ENCODE data around the gene ERICH6.

DNA sequence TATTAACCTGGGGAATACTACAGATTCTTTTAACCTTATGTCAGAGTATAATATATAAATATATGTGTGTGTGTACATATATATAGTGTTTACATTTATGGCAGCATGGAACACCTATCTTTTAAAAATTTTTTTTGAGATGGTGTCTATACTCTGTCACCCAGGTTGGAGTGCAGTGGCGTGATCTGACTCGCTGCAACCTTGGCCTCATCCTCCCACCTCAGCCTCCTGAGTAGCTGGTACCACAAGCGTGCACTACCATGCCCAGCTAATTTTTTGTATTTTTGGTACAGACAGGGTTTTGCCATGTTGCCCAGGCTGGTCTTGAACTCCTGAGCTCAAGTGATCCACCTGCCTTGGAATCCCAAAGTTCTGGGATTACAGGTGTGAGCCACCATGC lies 18.5 kb upstream of the ERICH6 start:
- TF ChIP-seq, protein P1, sequence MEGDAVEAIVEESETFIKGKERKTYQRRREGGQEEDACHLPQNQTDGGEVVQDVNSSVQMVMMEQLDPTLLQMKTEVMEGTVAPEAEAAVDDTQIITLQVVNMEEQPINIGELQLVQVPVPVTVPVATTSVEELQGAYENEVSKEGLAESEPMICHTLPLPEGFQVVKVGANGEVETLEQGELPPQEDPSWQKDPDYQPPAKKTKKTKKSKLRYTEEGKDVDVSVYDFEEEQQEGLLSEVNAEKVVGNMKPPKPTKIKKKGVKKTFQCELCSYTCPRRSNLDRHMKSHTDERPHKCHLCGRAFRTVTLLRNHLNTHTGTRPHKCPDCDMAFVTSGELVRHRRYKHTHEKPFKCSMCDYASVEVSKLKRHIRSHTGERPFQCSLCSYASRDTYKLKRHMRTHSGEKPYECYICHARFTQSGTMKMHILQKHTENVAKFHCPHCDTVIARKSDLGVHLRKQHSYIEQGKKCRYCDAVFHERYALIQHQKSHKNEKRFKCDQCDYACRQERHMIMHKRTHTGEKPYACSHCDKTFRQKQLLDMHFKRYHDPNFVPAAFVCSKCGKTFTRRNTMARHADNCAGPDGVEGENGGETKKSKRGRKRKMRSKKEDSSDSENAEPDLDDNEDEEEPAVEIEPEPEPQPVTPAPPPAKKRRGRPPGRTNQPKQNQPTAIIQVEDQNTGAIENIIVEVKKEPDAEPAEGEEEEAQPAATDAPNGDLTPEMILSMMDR (IDR thresholded peaks at IDR 0.05; ENCODE audit: borderline replicate concordance, extremely low read depth, low read length, poor library complexity, severe bottlenecking) = no peak
- no peak for TF ChIP-seq EZH2 (IDR thresholded peaks at IDR 0.05; ENCODE audit: borderline replicate concordance, low read depth, low read length, severe bottlenecking)

All from DND-41 (cell line).